Smooth muscle cell (in vitro differentiated cells): ENCODE measurements around the gene EPHA3. TPM values are rescaled to one million over a fixed set of nuclear protein-coding genes. Genes with fewer than 3 reads are reported as not detected.

Experiments used
- DNase-seq: peaks from one replicate; lab custom pipeline; 2025; ENCODE audit not compliant: unreplicated experiment; lab: John Stamatoyannopoulos, UW
- H2AFZ ChIP-seq: fragments of 200-600 bp; sonication (generic); 2 replicates; pipeline ENCODE4 v1.6.0; 2016; ENCODE audit warnings: antibody characterized with exemption, low read depth, mild to moderate bottlenecking
- H3F3A ChIP-seq: fragments of 200-600 bp; sonication (generic); 2 replicates; pipeline ENCODE4 v1.6.0; 2017; ENCODE audit warnings: antibody characterized with exemption, low read depth
- H3K27ac ChIP-seq: fragments of 200-600 bp; sonication (generic); 2 replicates; pipeline ENCODE4 v1.5.1; 2016; ENCODE audit warnings: low read depth, mild to moderate bottlenecking
- H3K27me3 ChIP-seq: fragments of 200-600 bp; sonication (generic); 2 replicates; pipeline ENCODE4 v1.6.1; 2016; ENCODE audit warnings: low read depth, mild to moderate bottlenecking
- H3K36me3 ChIP-seq: fragments of 200-600 bp; sonication (generic); 2 replicates; pipeline ENCODE4 v1.5.1; 2016; ENCODE audit warnings: low read depth
- H3K4me1 ChIP-seq: fragments of 200-600 bp; sonication (generic); 2 replicates; pipeline ENCODE4 v1.5.1; 2016; ENCODE audit warnings: low read depth
- H3K4me2 ChIP-seq: fragments of 200-600 bp; sonication (generic); 2 replicates; pipeline ENCODE4 v1.6.0; 2016; ENCODE audit warnings: mild to moderate bottlenecking
- H3K4me3 ChIP-seq: fragments of 200-600 bp; sonication (generic); 2 replicates; pipeline ENCODE4 v1.5.1; 2016; ENCODE audit warnings: mild to moderate bottlenecking
- H3K79me2 ChIP-seq: fragments of 200-600 bp; sonication (generic); 2 replicates; pipeline ENCODE4 v1.6.0; 2016; ENCODE audit warnings: low read depth, mild to moderate bottlenecking
- H3K9ac ChIP-seq: fragments of 200-600 bp; sonication (generic); 2 replicates; pipeline ENCODE4 v1.6.0; 2016; ENCODE audit warnings: low read depth
- H3K9me3 ChIP-seq: fragments of 200-600 bp; sonication (generic); replicated peaks from 2 replicates; pipeline ENCODE4 v1.5.1; 2016; ENCODE audit warnings: low read depth
- H4K20me1 ChIP-seq: fragments of 200-600 bp; sonication (generic); 2 replicates; pipeline ENCODE4 v1.6.0; 2016; ENCODE audit warnings: low read depth
- CTCF ChIP-seq: fragments of 200-600 bp; sonication (generic); IDR thresholded peaks from 2 replicates; pipeline ENCODE4 v1.5.1; 2017; ENCODE audit warnings: borderline replicate concordance, mild to moderate bottlenecking, antibody characterized with exemption; ENCODE audit not compliant: insufficient read depth, poor library complexity, severe bottlenecking
- WGBS: methylation state at CpG from one replicate; pipeline ENCODE4 v1.1.7; 2016; ENCODE audit warnings: low lambda C conversion rate; 5-methylcytosine and 5-hydroxymethylcytosine counted together
- polyA plus RNA-seq: library from polyadenylated mRNA; unstranded; fragments of >200 nt; fragmentation: Nextera tagmentation; extraction: Ambion mirVana; gene quantifications from 2 replicates; pipeline ENCODE4 v1.2.1, GENCODE V29; 2016
- total RNA-seq: library from RNA; depleted of rRNA; stranded (reverse); fragments of >200 nt; gene quantifications from 2 replicates; pipeline ENCODE4 v1.2.3, GENCODE V29; 2014

EPHA3 gene
- total and polyA plus RNA-seq, 2 experiments from 2014 or later = 0.62 to 1.7 TPM

- Histone ChIP-seq H3K27ac (no peak overlapping the region), H2AFZ (no peak overlapping the region), H3K9ac (no peak overlapping the region), H3K36me3 (no peaks in the 10 kb centered on the region), H4K20me1 (no peaks in the 10 kb centered on the region), H3K4me2 (no peak overlapping the region), H3K4me3 (no peak overlapping the region), H3K27me3 (no peaks in the 10 kb centered on the region), H3K9me3 (no peaks in the 10 kb centered on the region), H3F3A (no peaks in the 10 kb centered on the region), H3K4me1 (no peaks in the 10 kb centered on the region), H3K79me2 (no peaks in the 10 kb centered on the region)
- DNase-seq = no peak
- 92% methylated on average over 3 of the region's 3 CpGs for WGBS
- TF ChIP-seq CTCF = no peak
Observed at GRCh38 chr3:89392991-89393390, 285.6 kb downstream of the EPHA3 start.

- Histone ChIP-seq H3K4me2 (no peak overlapping the region), H3K9ac (no peak overlapping the region), H3K79me2 (no peaks in the 10 kb centered on the region), H3K4me1 (no peaks in the 10 kb centered on the region), H3K4me3 (no peak overlapping the region), H3K9me3 (no peaks in the 10 kb centered on the region), H2AFZ (no peak overlapping the region), H3K27ac (no peak overlapping the region), H4K20me1 (no peaks in the 10 kb centered on the region), H3K27me3 (no peaks in the 10 kb centered on the region), H3F3A (no peaks in the 10 kb centered on the region), H3K36me3 (no peaks in the 10 kb centered on the region)
- no peak for TF ChIP-seq CTCF
- 100% methylated on average over 1 of the region's 1 CpG for WGBS
- DNase-seq = no peak
Observed at GRCh38 chr3:89395456-89395855, 288.0 kb downstream of the EPHA3 start.

GRCh38 chr3:89395996-89396395, 288.6 kb downstream of the EPHA3 start:
- no peaks in the 10 kb centered on the region for H4K20me1 ChIP-seq
- H3K4me3 ChIP-seq = no peak overlapping the region
- H2AFZ ChIP-seq = no peak overlapping the region
- no peaks in the 10 kb centered on the region for H3K79me2 ChIP-seq
- no peaks in the 10 kb centered on the region for H3K36me3 ChIP-seq
- H3K9ac ChIP-seq = no peak overlapping the region
- H3K4me2 ChIP-seq = no peak overlapping the region
- H3K27ac ChIP-seq = no peak overlapping the region
- no peaks in the 10 kb centered on the region for H3K9me3 ChIP-seq
- no peaks in the 10 kb centered on the region for H3K4me1 ChIP-seq
- no peak for DNase-seq
- TF ChIP-seq CTCF = no peak
- H3F3A ChIP-seq = no peaks in the 10 kb centered on the region
- no peaks in the 10 kb centered on the region for H3K27me3 ChIP-seq

- no peaks in the 10 kb centered on the region for H4K20me1 ChIP-seq
- no peak overlapping the region for H3K4me2 ChIP-seq
- H3K9me3 ChIP-seq = no peaks in the 10 kb centered on the region
- no peak overlapping the region for H3K9ac ChIP-seq
- no peak overlapping the region for H2AFZ ChIP-seq
- DNase-seq = no peak
- TF ChIP-seq CTCF = no peak
- H3K4me1 ChIP-seq = no peaks in the 10 kb centered on the region
- H3K4me3 ChIP-seq = no peak overlapping the region
- no peaks in the 10 kb centered on the region for H3K27me3 ChIP-seq
- 94% methylated on average over 1 of the region's 1 CpG for WGBS
- H3K79me2 ChIP-seq = no peaks in the 10 kb centered on the region
- H3K27ac ChIP-seq = no peak overlapping the region
- no peaks in the 10 kb centered on the region for H3K36me3 ChIP-seq
- no peaks in the 10 kb centered on the region for H3F3A ChIP-seq
Observed at GRCh38 chr3:89402051-89402450, 294.6 kb downstream of the EPHA3 start.
